ENCODE measurements around the gene SLC13A5.

Gene SLC13A5

DNA sequence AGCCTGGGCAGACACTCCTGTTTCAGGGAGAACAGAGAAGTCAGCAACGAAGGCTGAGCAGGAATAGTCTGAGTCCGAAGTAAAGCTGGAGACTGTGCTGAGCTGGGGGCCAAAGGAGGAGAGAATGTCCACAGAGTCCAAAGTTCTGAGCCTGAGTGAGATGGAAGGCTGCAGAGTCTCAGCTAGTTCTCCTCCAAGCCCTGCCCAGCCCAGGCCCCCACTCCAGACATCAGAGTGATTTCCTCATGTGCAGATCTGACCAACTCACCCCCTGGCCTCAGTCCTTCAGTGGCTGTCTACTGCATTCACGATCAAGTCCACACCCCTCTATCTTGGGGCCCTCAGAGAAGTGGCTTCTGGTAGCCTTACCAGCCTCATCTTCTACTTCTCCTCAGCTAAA lies 21.6 kb downstream of the SLC13A5 start:
- Histone ChIP-seq H3K4me3 (ENCODE audit: low read depth, low read length) (no peak overlapping the region), H3K27ac (no peak overlapping the region), H3K27me3 (replicated peaks) (no peaks in the 10 kb centered on the region), H3K36me3 (replicated peaks) (no peaks in the 10 kb centered on the region)
- TF ChIP-seq, protein P1, sequence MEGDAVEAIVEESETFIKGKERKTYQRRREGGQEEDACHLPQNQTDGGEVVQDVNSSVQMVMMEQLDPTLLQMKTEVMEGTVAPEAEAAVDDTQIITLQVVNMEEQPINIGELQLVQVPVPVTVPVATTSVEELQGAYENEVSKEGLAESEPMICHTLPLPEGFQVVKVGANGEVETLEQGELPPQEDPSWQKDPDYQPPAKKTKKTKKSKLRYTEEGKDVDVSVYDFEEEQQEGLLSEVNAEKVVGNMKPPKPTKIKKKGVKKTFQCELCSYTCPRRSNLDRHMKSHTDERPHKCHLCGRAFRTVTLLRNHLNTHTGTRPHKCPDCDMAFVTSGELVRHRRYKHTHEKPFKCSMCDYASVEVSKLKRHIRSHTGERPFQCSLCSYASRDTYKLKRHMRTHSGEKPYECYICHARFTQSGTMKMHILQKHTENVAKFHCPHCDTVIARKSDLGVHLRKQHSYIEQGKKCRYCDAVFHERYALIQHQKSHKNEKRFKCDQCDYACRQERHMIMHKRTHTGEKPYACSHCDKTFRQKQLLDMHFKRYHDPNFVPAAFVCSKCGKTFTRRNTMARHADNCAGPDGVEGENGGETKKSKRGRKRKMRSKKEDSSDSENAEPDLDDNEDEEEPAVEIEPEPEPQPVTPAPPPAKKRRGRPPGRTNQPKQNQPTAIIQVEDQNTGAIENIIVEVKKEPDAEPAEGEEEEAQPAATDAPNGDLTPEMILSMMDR (IDR thresholded peaks at IDR 0.05; ENCODE audit: low read depth, low read length, missing control alignments), result no peak
- in situ Hi-C loops (cut with HindIII; ENCODE audit: low pct_ligation_motif_present, low sequenced_read_pairs), result no loop called here
- no peak for DNase-seq

GRCh38 chr17:6690641-6691040 lies 22.5 kb downstream of the SLC13A5 start:
- Histone ChIP-seq H3K27me3 (replicated peaks) (no peaks in the 10 kb centered on the region), H3K27ac (no peak overlapping the region), H3K36me3 (replicated peaks) (no peaks in the 10 kb centered on the region), H3K4me3 (ENCODE audit: low read depth, low read length) (no peak overlapping the region)
- TF ChIP-seq, protein P1 (IDR thresholded peaks at IDR 0.05; ENCODE audit: low read depth, low read length, missing control alignments), result no peak
- in situ Hi-C loops (cut with HindIII; ENCODE audit: low pct_ligation_motif_present, low sequenced_read_pairs), result no loop called here
- no peak for DNase-seq

GRCh38 chr17:6688944-6689343 lies 24.2 kb downstream of the SLC13A5 start:
- Histone ChIP-seq H3K27me3 (replicated peaks) (no peaks in the 10 kb centered on the region), H3K27ac (no peak overlapping the region), H3K36me3 (replicated peaks) (no peaks in the 10 kb centered on the region), H3K4me3 (ENCODE audit: low read depth, low read length) (no peak overlapping the region)
- TF ChIP-seq, protein P1 (IDR thresholded peaks at IDR 0.05; ENCODE audit: low read depth, low read length, missing control alignments), result no peak
- DNase-seq, result no peak
- in situ Hi-C loops (cut with HindIII; ENCODE audit: low pct_ligation_motif_present, low sequenced_read_pairs), result no loop called here

GRCh38 chr17:6686026-6686425 lies 27.1 kb downstream of the SLC13A5 start:
- no peak for DNase-seq
- in situ Hi-C loops (cut with HindIII; ENCODE audit: low pct_ligation_motif_present, low sequenced_read_pairs), result no loop called here
- H3K4me3 ChIP-seq (ENCODE audit: low read depth, low read length), result no peak overlapping the region
- TF ChIP-seq, protein P1 (IDR thresholded peaks at IDR 0.05; ENCODE audit: low read depth, low read length, missing control alignments), result no peak
- no peak overlapping the region for H3K27ac ChIP-seq
- no peaks in the 10 kb centered on the region for H3K36me3 ChIP-seq (replicated peaks)
- H3K27me3 ChIP-seq (replicated peaks), result no peaks in the 10 kb centered on the region

DNA sequence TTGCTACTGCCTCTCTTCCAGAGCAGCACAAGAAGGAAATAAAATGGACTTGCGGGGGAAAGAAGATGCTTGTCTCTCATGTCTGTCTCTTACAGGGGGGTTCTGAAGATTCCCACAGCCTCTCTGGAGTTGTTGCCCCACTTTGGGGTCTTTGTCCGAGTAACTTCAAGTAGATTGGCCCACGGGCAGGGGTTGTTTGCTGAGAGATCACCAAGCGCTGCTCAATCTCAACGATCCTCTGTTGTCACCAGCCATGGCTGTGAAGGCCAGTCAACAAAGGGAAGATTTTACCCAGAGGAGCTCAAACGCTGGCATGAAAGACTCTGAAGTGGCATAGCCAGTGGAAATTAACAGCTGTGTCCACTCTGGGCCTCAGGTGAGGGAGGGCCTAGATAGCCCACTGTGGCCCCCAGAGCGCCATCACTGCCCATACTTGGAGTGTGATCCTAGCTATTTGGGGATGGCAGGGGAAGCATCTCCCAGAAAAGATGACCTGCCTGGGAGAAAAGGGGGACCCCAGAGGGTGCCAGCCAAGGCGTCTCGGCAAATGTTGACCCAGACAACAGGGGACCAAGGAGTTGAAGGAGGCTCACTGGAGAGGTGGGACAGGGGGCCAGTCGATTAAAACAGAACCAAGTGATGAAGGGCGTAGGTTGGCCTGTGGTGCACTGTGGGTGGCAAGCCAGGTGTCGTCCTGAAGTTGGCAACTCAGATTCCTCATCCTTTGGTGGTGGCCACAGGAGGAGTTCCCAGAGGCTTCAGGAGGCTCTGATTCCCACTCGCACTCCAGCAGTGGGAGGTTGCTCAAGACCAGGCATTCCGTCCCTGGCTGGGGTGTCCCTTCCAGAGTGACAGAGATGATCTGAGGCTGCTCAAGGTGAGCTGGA lies 28.0 kb downstream of the SLC13A5 start:
- no peak overlapping the region for H3K4me3 ChIP-seq (ENCODE audit: low read depth, low read length)
- in situ Hi-C loops (cut with HindIII; ENCODE audit: low pct_ligation_motif_present, low sequenced_read_pairs), result no loop called here
- no peak for DNase-seq
- TF ChIP-seq, protein P1 (IDR thresholded peaks at IDR 0.05; ENCODE audit: low read depth, low read length, missing control alignments), result no peak
- no peaks in the 10 kb centered on the region for H3K36me3 ChIP-seq (replicated peaks)
- no peak overlapping the region for H3K27ac ChIP-seq
- no peaks in the 10 kb centered on the region for H3K27me3 ChIP-seq (replicated peaks)

GRCh38 chr17:6684460-6684783 lies 28.7 kb downstream of the SLC13A5 start:
- H3K4me3 ChIP-seq (ENCODE audit: low read depth, low read length), result no peak overlapping the region
- in situ Hi-C loops (cut with HindIII; ENCODE audit: low pct_ligation_motif_present, low sequenced_read_pairs), result no loop called here
- no peaks in the 10 kb centered on the region for H3K27me3 ChIP-seq (replicated peaks)
- DNase-seq, result no peak
- H3K27ac ChIP-seq, result no peak overlapping the region
- TF ChIP-seq, protein P1 (IDR thresholded peaks at IDR 0.05; ENCODE audit: low read depth, low read length, missing control alignments), result no peak
- H3K36me3 ChIP-seq (replicated peaks), result no peaks in the 10 kb centered on the region
